ENCODE results near the gene ATG9B.

- TF ChIP-seq REST (IDR thresholded peaks at IDR 0.05) (no peak), MYC (IDR thresholded peaks at IDR 0.05; ENCODE audit: borderline replicate concordance, low read length) (no peak), POLR2A (IDR thresholded peaks at IDR 0.05; ENCODE audit: low read length) (no peak), CTCF (IDR thresholded peaks at IDR 0.05) (no peak)
These were observed 45.7 kb upstream of the ATG9B start for GRCh38 chr7:151069841-151070573.

Data from A549 (cell line).